Kidney epithelial cell (primary cell): Measurements from ENCODE around the gene CD34. TPM values are rescaled to one million over a fixed set of nuclear protein-coding genes. Genes with fewer than 3 reads are reported as not detected.
"Not testable (repeated sequence)": the region's sequence is repeated elsewhere in the genome, so short reads cannot be mapped to it uniquely, and the experiment has no call there.

ENCODE experiments used
- DNase-seq: peaks from one replicate; pipeline ENCODE4 v3.0.0-alpha.2; 2010; ENCODE audit warnings: low read depth
- H3K27me3 ChIP-seq: 2 replicates; pipeline ENCODE4 v1.6.0; 2011; ENCODE audit warnings: low read length; ENCODE audit not compliant: control insufficient read depth, insufficient read depth
- H3K36me3 ChIP-seq: 2 replicates; pipeline ENCODE4 v1.5.1; 2011; ENCODE audit warnings: low read length; ENCODE audit not compliant: control insufficient read depth, insufficient read depth
- H3K4me3 ChIP-seq: 2 replicates; pipeline ENCODE4 v1.5.1; 2011; ENCODE audit warnings: low read depth, mild to moderate bottlenecking, control low read depth, low read length
- CTCF ChIP-seq: IDR thresholded peaks from 2 replicates; pipeline ENCODE4 v1.5.1; 2011; ENCODE audit warnings: mild to moderate bottlenecking, moderate library complexity, low read length, control low read depth, inconsistent platforms; ENCODE audit not compliant: insufficient read depth, poor library complexity, severe bottlenecking
- total RNA-seq: library from RNA; depleted of rRNA; stranded (reverse); fragments of >200 nt; gene quantifications from 2 replicates; pipeline ENCODE4 v1.2.3, GENCODE V29; 2015

Gene CD34
- total RNA-seq, 1 donor from 2014 or later: 0.04 TPM

GRCh38 chr1:207937204-207937603 is 26.3 kb upstream of the CD34 start:
- no peaks in the 10 kb centered on the region for H3K27me3 ChIP-seq
- H3K4me3 ChIP-seq: no peak overlapping the region
- no peaks in the 10 kb centered on the region for H3K36me3 ChIP-seq
- no peak for DNase-seq
- no peak for TF ChIP-seq CTCF

GRCh38 chr1:207935166-207935583 is 24.2 kb upstream of the CD34 start:
- no peaks in the 10 kb centered on the region for H3K36me3 ChIP-seq
- no peaks in the 10 kb centered on the region for H3K27me3 ChIP-seq
- DNase-seq: peak; percentile 23
- no peak overlapping the region for H3K4me3 ChIP-seq
- no peak for TF ChIP-seq CTCF

GRCh38 chr1:207933205-207933800 is 22.4 kb upstream of the CD34 start:
- Histone ChIP-seq H3K27me3 (no peaks in the 10 kb centered on the region), H3K4me3 (no peak overlapping the region), H3K36me3 (no peaks in the 10 kb centered on the region)
- no peak for DNase-seq
- TF ChIP-seq CTCF: no peak

- Histone ChIP-seq H3K27me3 (no peaks in the 10 kb centered on the region), H3K36me3 (no peaks in the 10 kb centered on the region), H3K4me3 (no peak overlapping the region)
- DNase-seq: no peak
- no peak for TF ChIP-seq CTCF
Observed at GRCh38 chr1:207926984-207927383, 16.1 kb upstream of the CD34 start.

- H3K27me3 ChIP-seq, H3K36me3 ChIP-seq, H3K4me3 ChIP-seq, DNase-seq: not testable (repeated sequence)
Observed at GRCh38 chr1:207925969-207926368, 15.0 kb upstream of the CD34 start.

GRCh38 chr1:207925210-207925609 is 14.3 kb upstream of the CD34 start:
- H3K4me3 ChIP-seq: no peak overlapping the region
- no peak for TF ChIP-seq CTCF

More at GRCh38 chr1:207925210-207925609, 14.3 kb upstream of the CD34 start:
- H3K27me3 ChIP-seq: no peaks in the 10 kb centered on the region
- no peaks in the 10 kb centered on the region for H3K36me3 ChIP-seq
- DNase-seq: no peak
